ENCODE data around the gene TPCN2. TPM values are rescaled to one million over a fixed set of nuclear protein-coding genes. Genes with fewer than 3 reads are reported as not detected.
A peak's percentile ranks its signal among the peaks of the same experiment; 100 is the strongest.

The TPCN2 gene
- total and polyA plus RNA-seq, 2 donors, result 14.0 to 14.4 TPM

DNA sequence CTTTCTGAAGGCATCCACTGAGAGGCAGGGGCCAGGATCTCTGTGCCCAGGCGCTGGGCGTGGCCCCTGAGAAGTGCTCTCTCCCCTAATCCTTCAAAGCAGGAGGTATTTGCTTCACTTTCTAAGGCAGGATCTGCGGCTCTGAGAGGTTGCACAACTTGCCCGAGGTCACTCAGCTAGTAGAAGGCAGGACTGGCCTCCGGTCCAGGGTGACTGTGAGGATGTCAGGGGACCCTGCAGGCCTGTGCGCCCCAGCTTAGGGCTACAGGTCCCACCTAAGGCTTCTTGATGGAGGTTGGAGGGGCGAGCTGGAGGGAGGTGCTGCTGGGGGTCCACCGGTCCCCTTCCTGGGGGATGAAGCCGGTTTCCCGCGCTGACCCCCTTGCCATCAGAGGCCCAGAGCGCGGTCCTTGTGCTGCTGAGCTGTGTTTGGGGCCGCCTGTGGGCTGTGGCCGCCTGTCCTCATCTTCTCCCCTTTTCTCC lies 108.0 kb downstream of the TPCN2 start:
- Histone ChIP-seq H3K4me3 (ENCODE audit: low read depth, low read length) (no peak overlapping the region), H3K27ac (ENCODE audit: low read depth) (no peak overlapping the region), H3K36me3 (ENCODE audit: insufficient read depth) (no peaks in the 10 kb centered on the region), H3K4me1 (ENCODE audit: insufficient read depth) (peaks cover 2% of the 10 kb centered on the region)
- no peak for DNase-seq (ENCODE audit: extremely low spot score)
- 73% methylated on average over 15 of the region's 15 CpGs for WGBS

- Histone ChIP-seq H3K4me3 (ENCODE audit: low read depth, low read length) (no peak overlapping the region), H3K4me1 (ENCODE audit: insufficient read depth) (peaks cover 2% of the 10 kb centered on the region), H3K27ac (ENCODE audit: low read depth) (no peak overlapping the region), H3K36me3 (ENCODE audit: insufficient read depth) (no peaks in the 10 kb centered on the region)
- DNase-seq (ENCODE audit: extremely low spot score), result peak; percentile 61
- WGBS, result 17% methylated on average over 44 of the region's 44 CpGs
These were observed 108.6 kb downstream of the TPCN2 start for GRCh38 chr11:69157156-69157821.

DNA sequence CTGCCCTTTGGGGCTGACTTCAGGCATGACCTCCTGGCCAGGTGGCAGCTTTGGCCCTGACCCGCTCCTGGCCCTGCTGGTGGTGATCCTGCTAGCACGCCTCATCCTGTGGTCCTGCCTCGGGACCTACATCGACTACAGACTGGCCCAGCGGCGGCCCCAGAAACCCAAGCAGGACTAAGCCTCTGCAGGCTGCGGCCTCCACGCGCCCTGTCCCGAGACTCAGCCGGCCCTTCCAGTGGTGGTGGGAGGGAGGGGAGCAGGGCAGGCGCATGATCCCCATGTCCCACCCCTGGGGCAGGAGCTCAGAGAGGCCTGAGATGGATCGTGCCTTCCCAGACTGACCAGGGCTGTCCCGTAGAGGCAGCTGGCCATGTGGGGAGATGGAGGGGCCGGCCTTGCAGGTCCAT lies 109.1 kb downstream of the TPCN2 start:
- WGBS, result 92% methylated on average over 15 of the region's 15 CpGs
- Histone ChIP-seq H3K4me1 (ENCODE audit: insufficient read depth) (peaks cover 2% of the 10 kb centered on the region), H3K4me3 (ENCODE audit: low read depth, low read length) (no peak overlapping the region), H3K36me3 (ENCODE audit: insufficient read depth) (no peaks in the 10 kb centered on the region), H3K27ac (ENCODE audit: low read depth) (no peak overlapping the region)
- no peak for DNase-seq (ENCODE audit: extremely low spot score)

DNA sequence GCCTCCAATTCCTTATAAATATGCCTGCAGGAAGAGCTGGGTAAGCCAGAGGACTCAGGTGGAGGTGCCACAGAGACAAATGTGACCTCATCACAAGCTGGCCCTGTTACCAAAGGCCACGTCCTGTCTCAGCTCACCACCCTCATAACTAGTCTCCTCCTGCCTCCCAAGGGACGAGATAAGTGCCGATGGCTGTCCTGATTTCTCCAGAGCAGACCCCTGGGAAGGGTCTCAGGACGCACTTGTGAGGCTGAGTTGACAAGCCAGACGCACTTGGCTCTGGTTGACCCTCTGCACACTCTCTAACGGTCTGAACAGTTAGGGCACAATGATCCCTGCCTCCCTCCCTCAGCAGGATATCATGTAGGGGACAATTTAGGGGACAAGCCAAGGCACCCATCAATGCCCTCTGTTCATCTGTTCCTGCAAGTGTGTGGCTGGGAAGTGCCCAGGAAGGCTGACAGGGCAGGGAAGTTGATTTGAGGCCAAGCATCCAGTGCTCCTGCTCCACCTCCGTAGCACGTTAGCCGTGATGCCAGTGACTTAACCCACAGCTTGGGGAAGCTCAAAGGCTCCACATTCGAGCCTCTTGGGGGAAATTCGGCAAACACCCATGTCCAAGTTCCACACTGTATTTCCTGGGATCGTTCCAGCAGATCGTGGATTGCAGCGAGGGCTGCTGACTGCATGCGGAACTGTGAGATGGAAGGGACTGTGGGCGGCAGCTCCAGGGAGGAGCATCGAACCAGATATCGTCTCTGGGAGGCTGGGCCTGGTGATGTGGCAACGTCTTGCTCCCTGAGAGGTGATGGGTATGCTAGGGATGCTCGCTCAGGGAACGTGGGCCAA lies 109.8 kb downstream of the TPCN2 start:
- peaks cover 2% of the 10 kb centered on the region for H3K4me1 ChIP-seq (ENCODE audit: insufficient read depth)
- no peak overlapping the region for H3K27ac ChIP-seq (ENCODE audit: low read depth)
- H3K4me3 ChIP-seq (ENCODE audit: low read depth, low read length), result no peak overlapping the region
- WGBS, result 86% methylated on average over 21 of the region's 21 CpGs
- H3K36me3 ChIP-seq (ENCODE audit: insufficient read depth), result no peaks in the 10 kb centered on the region
- no peak for DNase-seq (ENCODE audit: extremely low spot score)

DNA sequence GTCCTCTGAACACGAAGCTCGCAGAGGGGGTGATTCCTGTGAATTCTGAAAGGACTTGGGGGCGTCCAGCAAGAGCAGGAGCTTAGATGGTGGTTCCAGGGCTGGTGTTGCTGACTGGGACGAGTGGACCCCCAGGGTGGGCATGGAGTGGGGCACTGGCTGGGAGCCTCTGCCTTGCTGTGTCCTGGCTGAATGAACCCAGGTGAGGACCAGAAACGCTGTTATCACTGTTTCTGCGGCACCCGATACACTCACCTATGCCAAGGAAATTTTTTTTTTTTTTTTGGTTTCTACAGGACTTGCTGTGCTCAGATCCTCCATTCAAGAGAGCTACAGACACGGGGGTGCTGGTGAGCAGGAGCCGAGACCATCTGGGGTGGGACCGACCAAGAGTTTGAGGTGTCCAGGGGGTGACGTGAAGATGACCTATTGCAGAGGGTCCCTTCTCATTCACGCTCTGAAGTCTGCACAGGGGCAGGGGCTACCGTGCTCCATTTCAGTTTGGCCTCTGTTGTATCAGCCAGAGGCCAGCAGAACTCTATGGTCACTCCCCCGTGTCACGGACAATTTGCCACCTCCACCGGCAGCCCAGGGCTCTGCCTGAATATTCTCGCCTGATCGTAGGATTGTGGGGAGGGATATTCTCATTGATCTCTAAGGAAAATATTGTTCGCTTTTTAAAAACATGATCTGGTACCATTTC lies 110.6 kb downstream of the TPCN2 start:
- Histone ChIP-seq H3K27ac (ENCODE audit: low read depth) (no peak overlapping the region), H3K4me3 (ENCODE audit: low read depth, low read length) (no peak overlapping the region), H3K36me3 (ENCODE audit: insufficient read depth) (no peaks in the 10 kb centered on the region), H3K4me1 (ENCODE audit: insufficient read depth) (peaks cover 2% of the 10 kb centered on the region)
- no peak for DNase-seq (ENCODE audit: extremely low spot score)
- WGBS, result 96% methylated on average over 19 of the region's 19 CpGs

DNA sequence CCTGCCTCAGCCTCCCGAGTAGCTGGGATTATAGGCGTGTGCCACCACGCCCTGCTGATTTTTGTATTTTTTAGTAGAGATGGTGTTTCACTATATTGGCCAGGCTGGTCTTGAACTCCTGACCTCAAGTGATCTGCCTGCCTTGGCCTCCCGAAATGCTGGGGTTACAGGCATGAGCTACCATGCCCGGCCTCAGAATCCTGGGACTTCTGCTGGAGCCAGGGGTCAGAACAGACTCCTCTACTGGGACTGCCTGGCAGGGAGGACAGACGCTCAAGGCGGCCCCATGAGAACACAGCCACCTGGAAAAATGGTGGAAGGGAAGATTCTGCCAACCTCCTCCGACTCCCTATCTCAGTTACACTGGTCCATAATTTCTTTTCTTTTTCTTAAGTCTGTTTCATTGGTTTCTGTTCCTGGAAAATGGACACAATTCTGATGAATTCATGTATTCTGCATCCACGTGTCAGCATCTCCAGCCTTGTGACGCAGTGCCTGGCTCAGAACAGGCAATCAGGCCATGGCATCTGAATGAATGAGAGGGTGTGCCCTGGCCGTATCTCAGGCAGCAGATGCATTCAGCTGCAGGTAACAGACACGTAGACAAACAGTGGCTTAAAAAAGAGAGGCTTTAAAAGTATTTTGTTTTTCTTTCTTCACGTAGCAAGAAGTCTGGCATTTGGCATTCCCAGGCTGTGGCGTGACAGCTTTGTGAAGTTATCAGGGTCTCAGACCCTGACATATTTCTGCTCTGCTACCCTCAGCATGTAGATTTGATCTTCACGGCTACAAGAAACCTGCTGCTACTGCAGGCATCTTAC lies 111.8 kb downstream of the TPCN2 start:
- Histone ChIP-seq H3K4me3 (ENCODE audit: low read depth, low read length) (no peak overlapping the region), H3K4me1 (ENCODE audit: insufficient read depth) (peaks cover 2% of the 10 kb centered on the region), H3K27ac (ENCODE audit: low read depth) (no peak overlapping the region), H3K36me3 (ENCODE audit: insufficient read depth) (no peaks in the 10 kb centered on the region)
- WGBS, result 86% methylated on average over 15 of the region's 15 CpGs
- DNase-seq (ENCODE audit: extremely low spot score), result no peak

DNA sequence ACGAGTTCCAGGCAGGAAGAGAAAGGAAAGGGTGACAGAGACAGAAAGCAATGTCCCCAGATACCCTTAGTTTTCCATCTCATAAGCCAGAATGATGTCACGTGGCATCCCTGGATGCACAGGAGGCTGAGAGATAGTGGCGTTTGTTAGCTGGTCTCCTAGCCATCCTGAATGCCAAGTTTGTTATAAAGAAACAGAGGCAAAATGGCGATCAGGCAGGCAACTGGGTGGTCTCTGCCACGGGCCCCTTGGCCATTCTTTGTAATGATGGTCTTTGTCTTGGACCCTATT lies 112.3 kb downstream of the TPCN2 start:
- WGBS, result 65% methylated on average over 5 of the region's 5 CpGs

DNA sequence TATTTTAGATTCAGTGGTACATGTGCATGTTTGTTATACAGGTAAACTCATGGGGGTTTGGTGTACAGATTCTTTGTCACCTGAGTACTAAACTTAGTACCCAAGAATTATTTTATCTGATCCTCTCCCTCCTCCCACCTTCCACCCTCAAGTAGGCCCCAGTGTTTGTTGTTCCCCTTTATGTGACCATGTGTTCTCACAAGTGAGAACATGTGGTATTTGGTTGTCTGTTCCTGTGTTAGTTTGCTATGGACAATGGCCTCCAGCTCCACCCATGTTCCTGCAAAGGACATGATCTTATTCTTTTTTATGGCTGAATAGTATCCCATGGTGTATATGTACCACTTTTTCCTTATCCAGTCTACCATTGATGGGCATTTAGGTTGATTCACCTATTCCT lies 113.8 kb downstream of the TPCN2 start:
- Histone ChIP-seq H3K4me3 (ENCODE audit: low read depth, low read length) (no peak overlapping the region), H3K36me3 (ENCODE audit: insufficient read depth) (no peaks in the 10 kb centered on the region), H3K27ac (ENCODE audit: low read depth) (no peak overlapping the region), H3K4me1 (ENCODE audit: insufficient read depth) (peaks cover under 1% of the 10 kb centered on the region)
- DNase-seq (ENCODE audit: extremely low spot score), result no peak

More for the DNA sequence above, 112.3 kb downstream of the TPCN2 start:
- Histone ChIP-seq H3K36me3 (ENCODE audit: insufficient read depth) (no peaks in the 10 kb centered on the region), H3K4me1 (ENCODE audit: insufficient read depth) (peaks cover 2% of the 10 kb centered on the region), H3K4me3 (ENCODE audit: low read depth, low read length) (no peak overlapping the region), H3K27ac (ENCODE audit: low read depth) (no peak overlapping the region)
- no peak for DNase-seq (ENCODE audit: extremely low spot score)

GRCh38 chr11:69163842-69164241 lies 115.1 kb downstream of the TPCN2 start:
- no peak for DNase-seq (ENCODE audit: extremely low spot score)
- 98% methylated on average over 1 of the region's 1 CpG for WGBS
- Histone ChIP-seq H3K36me3 (ENCODE audit: insufficient read depth) (no peaks in the 10 kb centered on the region), H3K4me3 (ENCODE audit: low read depth, low read length) (no peak overlapping the region), H3K4me1 (ENCODE audit: insufficient read depth) (no peaks in the 10 kb centered on the region), H3K27ac (ENCODE audit: low read depth) (no peak overlapping the region)

GRCh38 chr11:69164824-69165223 lies 116.1 kb downstream of the TPCN2 start:
- WGBS, result 80% methylated on average over 10 of the region's 10 CpGs
- Histone ChIP-seq H3K4me3 (ENCODE audit: low read depth, low read length) (no peak overlapping the region), H3K4me1 (ENCODE audit: insufficient read depth) (no peaks in the 10 kb centered on the region), H3K27ac (ENCODE audit: low read depth) (no peak overlapping the region), H3K36me3 (ENCODE audit: insufficient read depth) (no peaks in the 10 kb centered on the region)
- DNase-seq (ENCODE audit: extremely low spot score), result no peak

DNA sequence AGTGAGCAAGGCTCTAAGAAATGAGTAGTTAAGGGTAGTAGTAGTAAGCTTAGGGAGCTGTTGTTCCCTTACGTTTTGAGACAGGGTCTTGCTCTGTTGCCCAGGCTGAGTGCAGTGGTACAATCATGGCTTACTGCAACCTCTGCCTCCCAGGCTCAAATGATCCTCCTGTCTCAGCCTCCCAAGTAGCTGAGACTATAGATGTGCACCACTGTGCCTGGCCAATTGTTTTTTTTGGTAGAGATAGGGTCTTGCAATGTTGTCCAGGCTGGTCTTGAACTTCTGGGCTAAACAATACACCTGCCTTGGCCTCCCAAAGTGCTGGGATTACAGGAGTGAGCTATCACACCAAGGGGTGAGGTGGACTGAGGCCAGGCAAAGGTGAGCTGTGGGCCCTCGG lies 117.0 kb downstream of the TPCN2 start:
- Histone ChIP-seq H3K4me1 (ENCODE audit: insufficient read depth) (no peaks in the 10 kb centered on the region), H3K27ac (ENCODE audit: low read depth) (no peak overlapping the region), H3K36me3 (ENCODE audit: insufficient read depth) (no peaks in the 10 kb centered on the region), H3K4me3 (ENCODE audit: low read depth, low read length) (no peak overlapping the region)
- DNase-seq (ENCODE audit: extremely low spot score), result no peak
- 92% methylated on average over 2 of the region's 2 CpGs for WGBS

DNA sequence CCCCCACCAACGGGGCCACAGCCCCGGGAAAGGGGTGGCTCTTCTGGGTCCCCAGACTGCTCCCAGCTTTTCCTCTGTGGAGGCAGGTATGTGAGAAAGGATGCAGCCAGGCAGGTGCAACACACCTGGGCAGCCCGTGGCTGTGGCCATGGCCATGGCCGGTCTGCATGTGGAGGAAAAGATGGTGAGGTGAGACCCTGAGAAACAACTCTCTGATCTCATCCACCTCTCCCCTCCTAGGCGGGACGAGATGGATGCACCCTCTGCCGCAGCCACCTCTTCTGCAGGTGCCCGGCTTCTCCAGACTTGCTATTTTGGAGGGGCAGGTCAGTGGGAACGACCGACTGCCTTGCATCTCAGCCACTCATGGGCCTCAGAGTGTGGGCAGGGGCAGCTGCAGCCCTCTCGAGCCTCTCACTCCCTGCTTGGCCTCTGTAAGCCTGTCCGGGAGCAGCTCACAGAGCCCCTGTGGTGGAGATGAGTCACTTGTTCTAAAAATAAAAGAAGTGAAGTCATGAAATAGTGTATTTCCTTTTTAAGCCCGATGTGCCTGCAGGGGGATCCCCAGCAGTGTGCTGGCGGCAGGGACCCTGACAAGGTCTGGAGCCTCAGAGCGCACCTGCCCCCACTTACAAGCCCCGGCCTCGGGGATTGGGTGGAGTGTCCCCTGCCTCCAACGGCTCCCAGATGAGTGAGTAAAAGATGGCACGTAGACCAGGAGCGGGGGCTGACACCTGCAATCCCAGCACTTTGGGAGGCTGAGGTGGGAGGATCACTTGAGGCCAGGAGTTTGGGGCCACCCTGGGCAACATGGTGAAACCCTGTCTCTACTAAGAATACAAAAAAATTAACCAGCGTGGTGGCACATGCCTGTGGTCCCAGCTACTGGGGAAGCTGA lies 117.7 kb downstream of the TPCN2 start:
- Histone ChIP-seq H3K36me3 (ENCODE audit: insufficient read depth) (no peaks in the 10 kb centered on the region), H3K27ac (ENCODE audit: low read depth) (no peak overlapping the region), H3K4me3 (ENCODE audit: low read depth, low read length) (no peak overlapping the region), H3K4me1 (ENCODE audit: insufficient read depth) (no peaks in the 10 kb centered on the region)
- no peak for DNase-seq (ENCODE audit: extremely low spot score)
- WGBS, result 31% methylated on average over 21 of the region's 21 CpGs

Data from urinary bladder (tissue), 4 donors.